PFSK-1 (cell line): ENCODE results near the gene VPS11.

Experiments
- FOXP2 ChIP-seq: optimal IDR thresholded peaks from 2 replicates; pipeline ENCODE3; 2011; ENCODE audit warnings: borderline replicate concordance, control low read depth, inconsistent platforms; ENCODE audit not compliant: insufficient read depth; ENCODE audit errors: extremely low read length, extremely low read depth
- POLR2AphosphoS5 ChIP-seq: IDR thresholded peaks from 2 replicates; pipeline ENCODE4 v1.6.1; 2012; ENCODE audit warnings: low read depth, mild to moderate bottlenecking, control low read depth, low read length, moderate library complexity
- SIN3A ChIP-seq: IDR thresholded peaks from 2 replicates; pipeline ENCODE4 v1.6.1; 2012; ENCODE audit warnings: mild to moderate bottlenecking, low read length, moderate library complexity, borderline replicate concordance; ENCODE audit not compliant: insufficient read depth
- TAF1 ChIP-seq: IDR thresholded peaks from 2 replicates; pipeline ENCODE4 v1.6.1; 2012; ENCODE audit warnings: low read length, control low read depth, borderline replicate concordance; ENCODE audit not compliant: insufficient read depth
- TF ChIP-seq, protein P1 (sequence below), 2 experiments: IDR thresholded peaks; 2 replicates each; pipeline versions ENCODE4 v1.6.1 to v1.8.0; 2011 to 2012; ENCODE audit warnings: low read depth in 2 of 2, low read length in 2 of 2, control low read depth in 1 of 2, inconsistent platforms in 1 of 2, mild to moderate bottlenecking in 1 of 2, moderate library complexity in 1 of 2; ENCODE audit not compliant: insufficient read depth in 1 of 2

Gene VPS11

DNA sequence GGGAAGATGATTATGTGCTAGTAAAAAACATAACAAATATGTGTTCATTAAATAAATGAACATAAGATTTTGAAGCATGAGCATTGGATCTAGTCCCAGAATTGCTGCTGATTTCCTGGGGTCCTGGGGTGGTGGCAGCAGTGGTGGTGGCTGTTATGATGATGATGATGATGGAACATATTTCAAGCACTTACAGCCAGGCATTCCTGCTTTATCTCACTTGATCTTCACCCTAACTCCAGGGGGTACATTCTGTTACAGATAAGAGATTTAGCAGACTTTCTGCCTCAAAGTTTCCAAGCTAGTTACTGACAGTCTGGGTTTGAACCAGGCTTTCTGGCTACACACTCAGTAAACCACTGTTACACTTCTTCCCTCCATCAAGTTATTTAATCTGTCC is 43.9 kb upstream of the VPS11 start:
- TF ChIP-seq POLR2AphosphoS5 = no peak
- TF ChIP-seq SIN3A = no peak
- TF ChIP-seq, protein P1, sequence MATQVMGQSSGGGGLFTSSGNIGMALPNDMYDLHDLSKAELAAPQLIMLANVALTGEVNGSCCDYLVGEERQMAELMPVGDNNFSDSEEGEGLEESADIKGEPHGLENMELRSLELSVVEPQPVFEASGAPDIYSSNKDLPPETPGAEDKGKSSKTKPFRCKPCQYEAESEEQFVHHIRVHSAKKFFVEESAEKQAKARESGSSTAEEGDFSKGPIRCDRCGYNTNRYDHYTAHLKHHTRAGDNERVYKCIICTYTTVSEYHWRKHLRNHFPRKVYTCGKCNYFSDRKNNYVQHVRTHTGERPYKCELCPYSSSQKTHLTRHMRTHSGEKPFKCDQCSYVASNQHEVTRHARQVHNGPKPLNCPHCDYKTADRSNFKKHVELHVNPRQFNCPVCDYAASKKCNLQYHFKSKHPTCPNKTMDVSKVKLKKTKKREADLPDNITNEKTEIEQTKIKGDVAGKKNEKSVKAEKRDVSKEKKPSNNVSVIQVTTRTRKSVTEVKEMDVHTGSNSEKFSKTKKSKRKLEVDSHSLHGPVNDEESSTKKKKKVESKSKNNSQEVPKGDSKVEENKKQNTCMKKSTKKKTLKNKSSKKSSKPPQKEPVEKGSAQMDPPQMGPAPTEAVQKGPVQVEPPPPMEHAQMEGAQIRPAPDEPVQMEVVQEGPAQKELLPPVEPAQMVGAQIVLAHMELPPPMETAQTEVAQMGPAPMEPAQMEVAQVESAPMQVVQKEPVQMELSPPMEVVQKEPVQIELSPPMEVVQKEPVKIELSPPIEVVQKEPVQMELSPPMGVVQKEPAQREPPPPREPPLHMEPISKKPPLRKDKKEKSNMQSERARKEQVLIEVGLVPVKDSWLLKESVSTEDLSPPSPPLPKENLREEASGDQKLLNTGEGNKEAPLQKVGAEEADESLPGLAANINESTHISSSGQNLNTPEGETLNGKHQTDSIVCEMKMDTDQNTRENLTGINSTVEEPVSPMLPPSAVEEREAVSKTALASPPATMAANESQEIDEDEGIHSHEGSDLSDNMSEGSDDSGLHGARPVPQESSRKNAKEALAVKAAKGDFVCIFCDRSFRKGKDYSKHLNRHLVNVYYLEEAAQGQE (IDR thresholded peaks at IDR 0.05; ENCODE audit: insufficient read depth in 1 of 2, low read depth in 2 of 2, low read length in 2 of 2) = no peak
- TF ChIP-seq FOXP2 = no peak
- TF ChIP-seq TAF1 = no peak

DNA sequence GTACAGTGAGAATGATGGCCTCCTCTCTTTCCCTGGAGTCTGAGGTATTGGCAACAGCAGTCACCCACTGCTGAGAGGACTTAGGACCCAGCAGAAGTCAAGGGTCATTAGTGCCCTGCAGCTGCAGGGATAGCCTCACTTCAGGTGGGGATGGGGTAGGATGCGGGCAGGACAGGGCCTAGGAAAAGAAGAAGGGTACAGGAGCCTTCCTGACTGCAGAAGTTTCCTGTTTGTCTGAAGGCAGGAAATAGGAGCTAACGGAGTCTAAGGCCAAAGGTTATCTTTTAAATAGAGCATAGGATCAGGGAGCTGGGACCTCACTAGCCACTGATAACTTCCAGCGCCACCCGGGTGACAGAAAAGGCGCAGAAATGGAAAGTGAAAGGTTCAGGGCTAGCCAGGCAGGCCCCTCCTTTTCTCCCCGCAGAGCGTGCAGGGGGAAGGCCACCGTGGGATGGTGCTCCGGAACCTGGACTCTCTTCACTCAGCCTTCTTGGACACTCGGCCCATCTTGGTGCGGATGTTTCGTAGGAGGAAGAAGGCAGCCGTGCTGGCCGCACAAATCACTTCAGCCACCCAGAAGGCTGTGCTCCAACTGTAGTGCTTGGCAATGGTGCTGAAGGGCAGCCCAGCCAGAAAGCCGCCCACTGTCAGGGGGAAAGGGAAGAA is 43.1 kb upstream of the VPS11 start:
- TF ChIP-seq POLR2AphosphoS5 (no peak), SIN3A (no peak), TAF1 (no peak), FOXP2 (no peak)
- TF ChIP-seq, protein P1 (IDR thresholded peaks at IDR 0.05; ENCODE audit: insufficient read depth in 1 of 2, low read depth in 2 of 2, low read length in 2 of 2) = no peak

DNA sequence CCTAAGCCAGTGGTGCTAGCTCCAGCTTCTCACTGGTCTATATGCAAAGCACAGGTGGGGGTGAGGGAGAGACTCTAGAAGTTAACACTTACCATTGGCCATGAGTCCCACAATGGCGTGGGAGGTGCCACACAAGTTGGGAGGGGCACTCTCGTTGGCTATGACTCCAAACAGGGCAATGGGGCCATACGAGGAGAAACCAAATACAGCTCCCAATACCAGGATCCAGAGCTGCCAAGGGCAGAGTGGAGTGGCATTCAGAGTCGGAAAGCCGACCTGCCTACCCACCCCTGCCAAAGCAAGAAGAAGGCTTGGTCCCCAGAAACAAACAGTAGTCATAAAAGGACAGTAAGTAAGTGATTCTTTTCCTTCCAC is 42.5 kb upstream of the VPS11 start:
- TF ChIP-seq FOXP2 (no peak), POLR2AphosphoS5 (no peak), TAF1 (no peak), SIN3A (no peak)
- TF ChIP-seq, protein P1 (IDR thresholded peaks at IDR 0.05; ENCODE audit: insufficient read depth in 1 of 2, low read depth in 2 of 2, low read length in 2 of 2) = no peak

DNA sequence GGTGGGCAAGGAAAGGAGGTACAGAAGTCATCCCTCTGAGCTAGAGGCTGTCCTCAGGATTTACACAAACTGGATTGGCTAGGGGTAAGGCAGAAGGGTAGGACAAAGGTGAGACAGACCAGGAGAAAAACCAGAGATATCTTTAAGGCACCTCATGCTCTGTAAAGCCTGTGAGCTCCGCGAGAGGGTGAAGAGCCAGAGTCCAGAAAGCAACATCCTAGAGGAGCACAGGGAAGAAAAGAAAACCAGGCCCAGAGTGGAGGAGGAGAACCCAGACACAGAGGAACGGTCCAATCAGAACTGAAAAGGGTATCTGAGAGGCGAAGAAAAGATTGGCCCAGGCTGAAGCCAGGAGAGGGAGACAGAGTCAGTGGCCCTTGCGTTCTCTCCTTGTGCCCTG is 42.1 kb upstream of the VPS11 start:
- TF ChIP-seq SIN3A = no peak
- TF ChIP-seq FOXP2 = no peak
- TF ChIP-seq TAF1 = no peak
- TF ChIP-seq, protein P1 (IDR thresholded peaks at IDR 0.05; ENCODE audit: insufficient read depth in 1 of 2, low read depth in 2 of 2, low read length in 2 of 2) = no peak
- TF ChIP-seq POLR2AphosphoS5 = no peak
